ENCODE results near the gene HMX3.

Gene HMX3

DNA sequence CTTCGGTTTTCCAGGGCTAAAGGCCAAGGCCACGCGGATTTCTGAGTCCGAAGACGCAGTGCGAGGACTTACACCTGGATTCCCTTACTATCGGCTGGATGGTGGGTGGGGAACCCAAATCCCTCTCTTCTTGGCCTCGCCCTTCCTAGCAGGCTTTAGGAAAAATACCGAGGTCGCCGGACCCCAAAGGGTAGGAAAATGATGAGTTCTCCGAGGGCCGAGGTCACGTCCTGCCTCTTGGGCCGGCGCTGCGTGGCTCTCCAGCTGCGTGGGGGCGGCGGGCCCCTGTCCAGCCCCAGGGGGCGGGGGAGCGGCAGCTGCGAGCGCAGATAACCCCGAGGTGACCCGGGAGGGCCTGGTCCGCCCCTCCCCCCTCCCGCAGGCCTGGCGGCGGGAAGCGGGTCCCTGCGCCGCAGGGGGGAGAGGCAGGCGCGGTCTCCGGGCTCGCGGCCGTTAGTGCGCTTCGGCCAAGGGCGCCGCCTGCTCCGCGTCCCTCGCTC is 805 bp upstream of the HMX3 start:
- no peak for DNase-seq

DNA sequence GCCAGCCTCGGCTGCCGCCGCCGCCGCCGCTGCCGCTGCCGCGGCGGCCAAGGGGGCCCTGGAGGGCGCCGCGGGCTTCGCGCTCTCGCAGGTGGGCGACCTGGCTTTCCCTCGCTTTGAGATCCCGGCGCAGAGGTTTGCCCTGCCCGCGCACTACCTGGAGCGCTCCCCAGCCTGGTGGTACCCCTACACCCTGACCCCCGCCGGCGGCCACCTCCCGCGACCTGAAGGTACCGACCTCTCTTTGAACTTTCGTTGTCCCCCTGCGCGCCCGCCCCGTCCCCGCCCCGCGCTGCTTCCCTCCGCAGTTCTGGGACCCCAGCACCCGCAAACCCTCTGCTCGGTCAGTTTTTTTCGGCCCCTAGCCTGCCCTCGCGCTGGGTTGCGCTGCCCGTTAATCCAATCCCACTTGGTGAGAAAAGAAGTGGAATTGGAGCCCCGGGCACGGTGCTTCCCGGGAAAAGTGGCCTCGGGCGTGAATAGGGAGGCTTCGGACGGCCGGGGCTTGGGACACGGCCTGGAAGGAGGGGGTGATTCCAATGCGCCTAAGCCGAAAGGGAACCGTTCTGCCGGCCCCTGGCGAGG is 543 bp downstream of the HMX3 start:
- DNase-seq = no peak

DNA sequence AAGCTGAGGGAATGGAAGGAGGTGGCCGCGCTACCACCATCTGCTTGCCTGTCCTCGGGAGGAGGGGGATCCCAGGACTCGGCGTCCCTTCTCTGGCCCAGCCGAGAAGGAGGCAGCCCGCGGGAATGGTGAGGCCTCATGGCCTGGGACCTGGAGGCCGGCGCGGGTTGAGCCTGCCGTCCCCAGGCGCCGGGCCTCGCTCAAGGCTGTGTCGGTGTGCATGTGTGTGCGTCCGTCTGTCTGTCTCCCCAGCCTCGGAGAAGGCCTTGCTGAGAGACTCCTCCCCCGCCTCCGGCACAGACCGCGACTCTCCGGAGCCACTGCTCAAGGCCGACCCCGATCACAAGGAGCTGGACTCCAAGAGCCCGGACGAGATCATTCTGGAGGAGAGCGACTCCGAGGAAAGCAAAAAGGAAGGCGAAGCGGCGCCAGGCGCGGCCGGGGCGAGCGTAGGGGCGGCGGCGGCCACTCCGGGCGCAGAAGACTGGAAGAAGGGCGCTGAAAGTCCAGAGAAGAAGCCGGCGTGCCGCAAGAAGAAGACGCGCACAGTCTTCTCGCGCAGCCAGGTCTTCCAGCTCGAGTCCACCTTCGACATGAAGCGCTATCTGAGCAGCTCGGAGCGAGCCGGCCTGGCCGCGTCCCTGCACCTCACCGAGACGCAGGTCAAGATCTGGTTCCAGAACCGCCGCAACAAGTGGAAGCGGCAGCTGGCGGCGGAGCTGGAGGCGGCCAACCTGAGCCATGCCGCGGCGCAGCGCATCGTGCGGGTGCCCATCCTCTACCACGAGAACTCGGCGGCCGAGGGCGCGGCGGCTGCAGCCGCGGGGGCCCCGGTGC is 1.3 kb downstream of the HMX3 start:
- DNase-seq = peak; percentile 47

DNA sequence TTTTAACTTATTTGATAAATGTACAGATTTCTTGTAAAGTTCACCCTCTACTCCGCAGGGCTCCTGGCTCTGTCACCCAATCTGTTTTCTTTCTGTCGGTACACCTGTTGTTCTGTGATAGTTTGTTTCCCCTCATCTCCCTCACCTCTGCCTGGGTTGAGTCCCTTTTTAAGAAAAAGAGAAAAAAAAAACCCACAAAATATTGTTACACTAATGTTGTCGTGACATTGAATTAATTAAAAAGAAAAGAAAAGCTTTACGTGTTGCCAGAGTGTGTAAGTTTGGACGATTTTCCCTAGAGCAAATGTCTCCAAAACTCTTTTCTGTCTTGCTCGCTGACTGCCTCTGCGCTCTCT is 3.4 kb downstream of the HMX3 start:
- DNase-seq = no peak

DNA sequence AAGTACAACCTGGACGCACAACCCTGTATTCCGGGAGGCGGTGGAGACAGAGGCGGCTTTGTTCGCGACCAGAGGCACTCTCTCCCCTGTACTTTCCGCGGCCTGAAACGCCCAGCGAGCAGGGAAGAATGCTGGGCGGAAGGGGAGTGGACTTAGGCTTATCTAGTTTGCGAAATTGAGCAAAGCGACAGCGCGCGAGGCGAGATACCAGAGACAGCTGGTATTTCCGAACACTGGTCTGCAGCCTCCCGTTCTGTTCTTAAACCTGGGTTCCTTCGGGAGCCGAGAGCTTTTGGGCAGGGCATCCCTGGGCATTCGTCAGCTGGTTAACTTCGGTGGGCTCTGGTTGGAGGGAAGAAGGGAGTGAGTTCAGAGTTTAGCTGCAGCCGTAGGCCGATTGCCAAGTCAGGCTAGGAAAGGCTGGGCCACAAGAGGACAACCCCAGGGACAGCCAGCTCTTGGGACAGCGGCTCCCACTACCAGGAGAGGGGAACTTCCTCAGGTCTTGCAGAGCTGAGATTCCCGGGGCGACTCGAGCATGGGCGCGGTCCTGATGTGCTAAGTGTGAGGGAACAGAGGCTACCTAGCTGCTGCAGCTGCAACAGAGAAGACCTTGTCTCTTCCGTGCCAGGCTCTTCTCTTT is 3.9 kb downstream of the HMX3 start:
- no peak for DNase-seq

DNA sequence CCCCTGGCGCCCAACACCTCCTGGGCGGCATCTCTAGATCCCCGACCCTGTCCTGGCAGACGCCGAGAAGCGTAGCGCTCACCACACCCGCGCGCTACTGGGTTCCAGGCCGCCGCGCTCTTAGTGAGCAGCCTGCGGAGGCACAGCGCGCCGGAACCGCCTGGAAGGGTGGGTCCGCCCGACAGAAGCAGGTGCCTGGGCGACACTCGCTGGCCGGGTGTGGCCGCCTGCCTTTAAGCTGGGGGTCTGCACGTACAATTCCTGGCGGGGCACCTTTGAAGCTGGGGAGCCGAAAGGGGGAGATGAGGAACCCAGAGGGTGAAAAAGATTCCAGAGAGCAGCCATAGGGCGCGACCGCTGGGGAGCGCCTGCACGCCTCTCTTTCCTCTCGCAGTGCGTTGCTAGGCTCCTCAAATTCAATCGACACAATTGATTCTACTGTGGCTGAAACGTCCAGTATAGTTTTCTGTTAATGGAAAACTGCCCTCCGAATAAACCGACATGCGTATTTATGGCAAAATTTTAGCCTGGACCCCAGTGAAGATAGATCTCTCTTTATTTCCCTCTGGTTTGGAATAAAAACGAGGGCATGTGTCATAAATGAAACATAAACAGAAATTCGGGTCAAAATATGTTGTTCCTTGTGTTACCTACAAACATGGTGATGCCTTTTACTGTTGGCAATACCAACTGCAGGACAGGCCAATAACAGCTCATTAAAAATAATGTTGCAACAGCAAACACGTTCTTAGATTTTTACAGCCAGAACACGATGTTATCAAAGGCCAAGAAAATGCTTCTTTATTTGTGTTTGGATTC is 4.6 kb downstream of the HMX3 start:
- no peak for DNase-seq

DNA sequence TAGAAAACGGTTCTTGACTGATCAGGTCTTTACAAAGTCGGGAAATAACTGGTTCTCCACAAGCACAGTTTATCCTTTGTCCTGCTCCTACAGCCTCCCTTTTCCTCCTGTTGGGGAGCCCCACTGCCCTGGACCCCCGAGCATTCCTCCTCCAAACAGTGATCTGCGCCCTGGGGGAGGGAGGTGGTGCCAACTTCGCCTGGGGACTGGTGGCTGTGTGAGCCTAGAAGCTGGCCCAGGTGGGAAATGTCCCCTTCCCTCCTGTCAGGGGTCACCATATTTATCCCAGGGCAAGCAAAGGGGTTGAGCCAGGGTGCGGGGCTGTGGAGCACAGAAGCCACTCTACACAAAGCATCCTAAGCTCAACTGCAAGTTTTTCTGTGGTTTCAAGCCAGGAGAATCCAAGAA is 5.2 kb downstream of the HMX3 start:
- DNase-seq = no peak

DNA sequence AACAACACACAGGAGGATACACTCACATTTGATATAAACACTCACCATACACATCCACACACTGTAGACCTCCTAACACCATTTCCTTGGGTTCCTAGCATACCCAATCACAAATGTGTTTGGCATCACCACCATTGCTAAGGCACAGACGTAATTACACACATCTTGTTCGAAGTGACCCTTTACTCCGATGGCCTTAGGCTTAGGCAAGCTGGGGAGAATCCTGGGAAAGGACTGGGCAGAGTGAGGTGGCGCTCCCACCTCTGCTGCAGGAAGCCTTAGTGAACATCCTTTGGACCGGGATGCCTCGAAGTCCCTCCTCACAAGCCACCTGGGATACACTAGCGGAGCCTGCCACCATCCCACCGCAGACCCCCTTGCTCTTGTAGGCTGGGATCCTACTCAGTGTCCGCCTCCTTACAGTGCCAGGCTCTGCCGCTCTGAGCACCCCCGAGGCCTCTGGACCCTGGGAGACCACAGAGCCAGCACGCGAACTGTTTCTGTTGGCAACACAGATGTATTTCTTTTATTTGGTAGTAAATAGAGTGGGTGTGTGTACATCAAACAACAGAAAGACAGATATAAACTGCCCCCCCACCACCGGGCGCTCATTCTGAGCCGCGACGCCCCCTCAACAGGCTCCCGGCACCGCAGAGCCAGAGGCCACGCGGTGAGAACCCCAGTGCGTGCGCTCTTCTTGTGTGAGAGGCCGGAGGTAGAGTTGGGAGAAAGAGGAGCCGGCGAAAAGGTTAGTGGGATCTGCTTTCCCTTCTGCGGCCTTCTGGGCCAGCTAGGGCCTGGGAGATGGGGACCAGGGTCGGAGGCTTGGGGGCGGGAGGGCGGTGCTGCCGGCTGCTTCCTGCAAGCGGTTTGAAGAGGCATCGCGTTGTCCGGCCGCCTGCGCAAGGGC is 6.3 kb downstream of the HMX3 start:
- DNase-seq = no peak

DNA sequence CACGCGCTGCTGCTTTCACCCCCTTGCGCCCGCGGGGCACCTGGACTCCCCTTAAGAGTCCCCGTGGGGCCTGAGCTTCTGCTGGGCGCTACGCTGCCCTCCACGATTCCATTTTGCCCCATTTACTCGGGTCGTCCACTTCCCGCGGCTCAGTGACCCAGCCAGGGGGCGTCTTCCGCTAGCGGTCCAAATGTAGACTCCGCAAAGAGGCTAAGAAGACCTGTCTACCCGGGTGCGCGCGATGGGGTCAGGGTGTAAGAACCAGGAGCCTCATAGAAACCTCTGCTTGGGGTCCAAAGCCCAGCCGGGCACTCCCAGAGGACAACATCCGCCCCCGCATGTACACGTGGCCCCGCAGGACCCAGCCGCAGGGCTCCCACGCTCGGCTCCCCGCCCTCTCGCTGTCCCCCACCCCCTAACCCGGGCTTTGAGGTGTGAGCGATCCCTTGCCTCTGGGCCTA is 7.0 kb downstream of the HMX3 start:
- DNase-seq = peak; percentile 23

DNA sequence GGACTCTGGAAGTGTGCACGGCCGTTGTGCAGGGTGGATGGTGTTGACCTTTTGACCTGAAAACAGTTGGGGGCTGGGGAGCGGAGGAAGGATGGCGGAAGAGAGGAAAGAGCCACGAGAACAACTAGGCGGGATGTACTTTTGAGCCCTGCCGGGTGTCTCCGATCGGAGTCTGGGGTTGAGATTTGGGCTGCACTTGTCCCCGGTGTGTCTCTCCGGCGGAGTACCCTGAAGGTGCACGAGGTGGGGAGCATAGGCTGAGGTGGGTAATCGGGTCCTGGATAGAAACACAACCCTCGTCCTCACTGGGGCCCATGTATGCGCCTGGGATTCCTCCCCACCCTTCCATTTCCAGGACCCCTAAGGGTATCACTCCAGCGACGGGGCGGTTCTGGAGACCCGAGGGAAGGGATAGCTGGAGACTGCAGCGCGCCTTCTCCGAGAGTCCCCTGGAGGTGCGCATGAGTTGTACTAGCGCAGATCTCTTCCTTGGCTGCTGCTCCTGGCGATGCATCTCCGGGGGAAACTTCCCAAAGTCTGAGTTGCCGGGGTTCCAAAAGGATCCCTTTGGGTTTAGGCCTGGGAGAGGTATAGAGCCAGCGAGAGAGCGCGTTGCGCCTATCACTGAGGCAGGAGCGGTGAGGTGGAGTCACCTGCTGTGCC is 7.5 kb downstream of the HMX3 start:
- peak; percentile 20 for DNase-seq

DNA sequence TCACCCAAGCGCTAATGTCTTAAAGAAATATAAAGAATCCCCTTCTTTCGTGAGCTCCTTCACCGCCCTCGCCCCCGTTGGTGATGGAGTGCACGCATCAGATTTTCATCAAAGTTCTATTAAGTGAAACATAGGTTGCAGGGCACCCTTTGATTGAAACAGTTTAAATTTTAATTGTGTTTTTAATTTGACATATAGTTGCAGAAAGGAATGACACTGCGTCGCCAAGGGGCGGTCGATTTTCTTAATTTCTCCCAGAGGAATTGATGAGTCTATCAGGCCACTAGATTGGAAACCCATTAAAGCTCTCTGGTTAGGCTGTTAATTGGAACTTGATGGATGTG is 8.0 kb downstream of the HMX3 start:
- DNase-seq = no peak

DNA sequence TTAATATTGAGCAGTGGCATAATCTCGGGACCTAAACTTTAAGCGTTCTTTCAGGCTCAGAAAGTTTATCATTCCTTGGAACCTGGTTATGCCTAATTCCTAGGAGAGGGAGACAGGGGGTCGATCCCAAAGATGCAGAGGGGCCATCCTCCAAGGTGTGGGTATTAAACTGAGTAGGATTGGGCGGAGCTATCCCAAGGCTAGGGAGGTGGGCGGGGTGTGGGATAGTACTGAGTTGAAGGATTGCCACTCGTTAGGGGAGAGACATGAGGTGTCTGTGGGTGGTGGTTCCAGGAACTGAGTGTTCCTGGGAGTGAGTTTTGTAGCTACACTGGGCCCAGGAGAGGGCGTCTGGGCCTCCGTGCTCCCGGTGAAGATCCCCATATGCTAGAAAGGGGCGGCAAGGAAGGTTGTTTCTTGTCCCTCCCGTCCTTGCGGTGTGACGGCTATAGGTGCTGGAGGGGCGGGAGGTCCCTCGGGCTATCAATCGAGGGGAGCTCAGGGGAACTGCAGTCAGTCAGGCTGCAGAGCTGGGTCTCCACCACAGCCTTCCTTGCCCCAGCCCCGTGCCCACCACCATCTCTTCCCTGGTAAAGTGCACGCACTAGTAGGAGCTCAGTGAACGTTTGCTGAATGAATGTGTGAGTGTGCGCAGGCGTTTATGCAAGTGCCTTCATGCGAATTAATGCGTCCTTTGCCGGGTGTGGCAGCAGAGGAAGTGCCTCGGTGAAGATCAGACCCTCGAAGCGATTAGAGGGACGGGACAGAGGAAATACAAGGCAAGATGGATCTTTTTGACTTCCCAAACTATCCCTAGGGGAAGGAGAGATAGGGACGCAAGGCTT is 9.1 kb downstream of the HMX3 start:
- no peak for DNase-seq

DNA sequence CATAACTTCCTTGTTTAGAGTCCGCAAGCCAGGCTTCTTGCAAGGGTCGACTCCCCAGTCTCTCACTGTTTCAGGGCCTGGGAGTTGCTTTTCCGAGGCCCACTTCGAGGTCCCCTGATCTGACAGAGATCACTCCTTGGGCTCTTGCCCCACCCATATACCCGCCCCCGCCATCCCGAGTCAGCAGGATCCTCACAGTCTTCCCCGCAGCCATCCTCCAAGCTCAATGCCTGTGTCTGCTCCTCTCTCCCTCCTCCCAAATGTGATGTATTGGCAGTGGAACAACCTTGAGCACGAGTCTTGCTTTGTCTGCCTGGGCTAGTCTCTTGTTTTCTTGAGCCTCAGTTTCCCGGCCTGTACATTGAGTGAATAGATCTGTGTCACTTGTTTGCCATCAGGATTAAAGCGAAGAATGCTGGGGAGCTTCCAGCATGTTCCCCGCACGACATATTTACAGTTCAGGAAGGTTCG is 9.8 kb downstream of the HMX3 start:
- no peak for DNase-seq

DNA sequence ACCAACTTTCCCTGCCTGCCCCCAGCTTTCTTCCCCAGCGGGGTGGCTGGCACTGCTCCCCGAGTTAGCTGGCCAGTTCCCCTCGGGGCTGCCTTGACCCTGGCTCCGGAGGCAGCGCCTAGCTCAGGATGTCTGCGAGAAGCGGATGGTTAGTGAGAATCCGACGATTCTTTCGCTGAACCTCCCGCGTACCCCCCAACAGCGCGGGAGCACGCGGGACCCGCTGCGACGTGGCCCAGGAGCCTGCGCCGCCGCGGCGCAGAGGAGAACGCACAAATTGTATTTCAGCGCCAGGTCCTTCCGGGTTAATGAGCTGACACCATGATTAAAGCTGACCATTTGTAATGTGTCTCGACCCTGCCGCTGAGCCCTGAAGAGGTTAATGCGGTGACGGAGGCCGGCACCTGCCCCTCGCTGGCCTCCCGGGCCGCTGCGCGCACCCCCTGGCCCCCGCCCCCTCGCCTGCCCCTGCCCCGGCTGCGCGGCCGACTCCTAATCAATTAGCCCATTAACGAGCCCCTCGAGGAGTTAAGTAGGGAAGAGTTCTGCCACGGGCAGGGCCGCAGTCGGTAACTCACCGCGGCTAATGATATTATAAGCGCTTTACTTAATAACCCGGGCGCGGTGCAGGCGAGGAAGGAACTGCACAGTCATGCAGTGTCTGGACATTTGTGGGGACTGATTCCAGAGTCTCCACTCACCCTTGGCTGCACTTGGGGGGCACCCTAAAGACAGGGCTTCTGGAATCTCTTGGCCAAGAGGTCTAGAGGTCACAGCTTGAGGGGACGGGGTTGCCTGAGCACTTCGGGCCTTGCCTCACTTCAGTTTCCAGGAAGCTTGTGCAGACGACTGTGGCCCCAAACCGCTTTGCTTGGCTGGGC is 10.5 kb downstream of the HMX3 start:
- DNase-seq = no peak

DNA sequence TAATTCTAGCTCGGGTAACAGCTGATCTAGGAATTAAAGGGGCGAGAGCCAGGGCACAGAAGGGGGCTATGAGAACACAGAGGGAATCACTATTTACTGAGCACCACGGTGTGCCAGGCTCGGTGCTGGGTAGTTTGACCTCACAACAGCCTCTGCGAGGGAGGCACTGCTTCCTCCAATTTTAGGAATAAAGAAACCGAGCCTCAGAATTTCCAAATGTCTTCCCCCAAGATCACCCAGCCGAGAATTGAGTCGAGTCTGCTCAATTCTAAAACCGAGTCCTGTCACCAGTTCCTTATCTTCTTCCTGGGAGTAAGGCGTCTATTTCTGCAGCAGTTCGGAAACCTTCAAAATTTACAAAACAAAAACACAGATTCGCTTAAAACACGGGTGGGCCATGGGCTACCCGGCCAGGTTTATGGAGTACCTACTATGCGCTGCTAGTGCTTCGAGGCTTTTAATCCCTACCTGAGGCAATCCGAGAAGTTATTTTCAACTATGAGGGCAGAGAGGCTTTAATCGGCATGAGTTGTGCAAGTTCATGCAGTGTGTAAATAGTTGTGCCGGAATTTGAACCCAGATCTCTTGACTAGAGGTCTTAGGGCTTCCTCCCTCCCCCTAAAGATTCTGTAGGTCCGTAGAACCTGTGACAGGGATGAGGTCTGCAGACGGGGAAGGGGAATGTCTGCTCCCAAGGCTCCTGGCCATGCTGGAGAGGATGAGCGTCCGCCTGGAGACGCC is 11.3 kb downstream of the HMX3 start:
- DNase-seq = no peak

DNA sequence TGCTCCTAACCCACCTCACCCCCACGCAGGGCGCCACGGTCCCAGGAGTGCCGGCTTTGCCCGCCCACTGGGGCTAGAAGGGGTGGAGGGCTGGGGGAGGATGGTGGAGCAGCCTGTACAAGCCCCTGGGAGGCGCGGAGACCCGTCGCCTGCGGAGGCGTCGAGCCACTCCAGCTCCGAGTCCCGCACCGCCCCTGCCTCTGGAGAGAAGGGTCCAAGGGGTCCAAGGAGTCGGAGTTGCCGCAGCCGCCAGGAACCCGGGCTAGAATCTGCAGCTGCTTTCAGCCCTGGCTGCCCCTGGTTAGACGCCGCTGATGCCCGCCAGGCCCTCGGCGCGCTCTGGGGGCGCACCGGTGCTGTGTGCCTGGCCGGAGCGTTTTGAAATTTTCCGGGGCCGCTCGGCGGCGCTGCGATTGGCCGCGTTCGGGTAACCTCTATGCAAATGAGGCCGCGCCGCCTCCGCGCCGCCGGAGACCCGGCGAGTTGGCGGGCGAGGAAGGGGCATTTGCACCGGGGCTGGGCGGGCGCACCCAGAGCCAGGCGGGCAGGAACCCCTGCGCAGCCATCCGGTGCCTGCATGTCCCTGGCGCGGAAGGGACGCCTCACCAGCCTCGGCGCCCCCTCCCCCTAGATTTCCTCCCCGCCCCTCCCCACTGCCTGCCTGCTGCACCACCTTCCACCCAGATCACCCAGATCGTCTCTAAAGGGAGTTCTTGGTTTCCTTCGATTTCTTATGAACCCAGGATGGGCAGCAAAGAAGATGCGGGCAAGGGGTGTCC is 12.1 kb downstream of the HMX3 start, which contains the start of gene HMX2:
Gene HMX2, plus strand, starts transcription at position 502 of the 779 bp plus-strand sequence. Its CDS starts 243 bp downstream, at position 745.
- DNase-seq = peak; percentile 57

DNA sequence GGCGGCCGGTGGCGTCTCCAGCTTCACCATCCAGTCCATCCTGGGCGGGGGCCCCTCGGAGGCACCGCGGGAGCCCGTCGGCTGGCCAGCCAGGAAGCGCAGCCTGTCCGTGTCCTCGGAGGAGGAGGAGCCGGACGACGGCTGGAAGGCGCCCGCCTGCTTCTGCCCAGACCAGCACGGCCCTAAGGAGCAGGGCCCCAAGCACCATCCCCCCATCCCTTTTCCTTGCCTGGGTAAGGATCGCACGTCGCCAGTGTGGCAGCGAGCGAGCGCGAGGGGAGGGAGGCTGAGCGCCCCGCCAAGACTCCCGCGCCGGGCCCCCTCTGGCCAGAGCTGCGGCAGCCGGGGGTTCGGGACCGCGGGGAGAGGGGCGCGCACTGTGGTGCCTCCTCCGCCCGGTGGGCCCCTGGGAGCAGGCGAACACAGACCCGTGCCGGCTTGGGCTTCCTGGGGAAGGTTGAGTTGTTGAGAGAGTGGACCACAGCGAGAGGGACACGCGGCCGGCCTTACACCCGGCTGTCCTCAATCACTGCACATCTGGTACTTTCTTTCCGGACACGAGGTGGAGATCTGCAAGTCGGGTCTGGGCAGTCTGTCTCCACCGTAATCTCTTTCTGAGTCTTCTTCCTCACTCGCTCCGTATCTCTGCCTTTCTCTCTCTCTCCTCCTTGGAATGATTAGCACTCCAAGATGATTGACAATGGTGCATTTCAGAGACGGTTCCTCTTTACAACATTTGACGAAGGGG is 12.8 kb downstream of the HMX3 start:
- DNase-seq = no peak

All from activated T-cell treated with anti-CD3 and anti-CD28 coated beads, Interleukin-2, amount 50 U/mL, for 1 hour (primary cell).